Upper lobe of left lung (tissue), 4 donors: ENCODE measurements around the gene VAV2.

Source experiments
- CTCF ChIP-seq, 6 experiments: fragments of 450-650 bp in 4 of 6; fragments of 200-600 bp in 2 of 6; sonication (generic) in 2 of 6; IDR thresholded peaks; one replicate each; pipeline ENCODE4 v1.5.1; 2016 to 2019; ENCODE audit warnings: antibody characterized with exemption in 6 of 6
- EP300 ChIP-seq, 4 donors: sonication (generic); formaldehyde crosslinking; IDR thresholded peaks; one replicate each; pipeline ENCODE4 v1.5.1; 2017; ENCODE audit warnings: antibody characterized with exemption in 4 of 4, control low read depth in 2 of 4

GRCh38 chr9:133932633-133933032 lies 59.5 kb downstream of the VAV2 start:
- TF ChIP-seq EP300 (IDR thresholded peaks at IDR 0.05): no peak
- no peak for TF ChIP-seq CTCF (IDR thresholded peaks at IDR 0.05)
